Endothelial cell of umbilical vein (primary cell): ENCODE measurements around the gene NDFIP1. TPM values are rescaled to one million over a fixed set of nuclear protein-coding genes. Genes with fewer than 3 reads are reported as not detected.

Experiments
- BruUV-seq: library from RNA; stranded (reverse); fragments of 400-500 nt; replicated peaks from 2 replicates; lab custom pipeline; 2021; lab: Mats Ljungman, UMichigan
- CTCF ChIA-PET: fragments of 300-600, 350-600 bp; sonication (Branson Sonifier 250); formaldehyde crosslinking; loops from one replicate; lab custom pipeline; 2021; ENCODE audit warnings: antibody characterized with exemption, inconsistent platforms; lab: Charles Lee
- POLR2A ChIA-PET: fragments of 300-600, 350-600 bp; sonication (Branson Sonifier 250); formaldehyde crosslinking; loops from one replicate; lab custom pipeline; 2021; ENCODE audit warnings: antibody characterized with exemption, inconsistent platforms; lab: Charles Lee
- DNase-seq: peaks from one replicate; pipeline ENCODE4 v3.0.0-alpha.2; 2011; ENCODE audit warnings: low read depth, low spot score
- FAIRE-seq: peaks from 2 replicates; lab custom pipeline; 2011; peaks lifted over from hg19 to GRCh38; lab: Jason Lieb, UNC
- H2AFZ ChIP-seq: 2 replicates; pipeline ENCODE4 v1.6.0; 2012; ENCODE audit warnings: low read depth, low read length, control low read depth, inconsistent platforms
- H3K27ac ChIP-seq: 2 replicates; pipeline ENCODE4 v1.5.1; 2011; ENCODE audit warnings: low read depth, mild to moderate bottlenecking, control low read depth, low read length, moderate library complexity; ENCODE audit not compliant: insufficient read depth
- H3K27me3 ChIP-seq, 2 experiments: 2 replicates each; pipeline versions ENCODE4 v1.6.0 to v1.6.1; 2011; ENCODE audit warnings: low read length in 2 of 2, mixed read lengths in 1 of 2; ENCODE audit not compliant: control insufficient read depth in 2 of 2, insufficient read depth in 2 of 2
- H3K36me3 ChIP-seq, 2 experiments: 2 replicates in 1 of 2; 3 replicates in 1 of 2; pipeline ENCODE4 v1.5.1; 2011; ENCODE audit warnings: low read length in 2 of 2, mild to moderate bottlenecking in 1 of 2, moderate library complexity in 1 of 2; ENCODE audit not compliant: control insufficient read depth in 2 of 2, insufficient read depth in 2 of 2; ENCODE audit errors: extremely low read depth in 1 of 2
- H3K4me1 ChIP-seq: 3 replicates; pipeline ENCODE4 v1.5.1; 2011; ENCODE audit warnings: mild to moderate bottlenecking, low read length; ENCODE audit not compliant: control insufficient read depth, insufficient read depth; ENCODE audit errors: extremely low read depth
- H3K4me2 ChIP-seq: 2 replicates; pipeline ENCODE4 v1.6.1; 2011; ENCODE audit warnings: low read length, control low read depth, mixed read lengths; ENCODE audit not compliant: insufficient read depth
- H3K4me3 ChIP-seq, 3 experiments: fragments of 200-600 bp in 1 of 3; sonication (generic), shearing (Covaris generic) in 1 of 3; replicated peaks in 1 of 3; 2 replicates each; pipeline ENCODE4 v1.5.1; 2011 to 2016; ENCODE audit warnings: control low read depth in 3 of 3, low read length in 3 of 3, mild to moderate bottlenecking in 2 of 3, inconsistent platforms in 1 of 3, low read depth in 1 of 3, moderate library complexity in 1 of 3; ENCODE audit not compliant: insufficient read depth in 1 of 3
- H3K79me2 ChIP-seq: 2 replicates; pipeline ENCODE4 v1.6.0; 2012; ENCODE audit warnings: low read length, inconsistent platforms; ENCODE audit not compliant: control insufficient read depth, insufficient read depth
- H3K9ac ChIP-seq: replicated peaks from 2 replicates; pipeline ENCODE3; 2011; ENCODE audit warnings: low read length, control low read depth; ENCODE audit not compliant: insufficient read depth; ENCODE audit errors: extremely low read depth
- H3K9me1 ChIP-seq: replicated peaks from 3 replicates; pipeline ENCODE4 v1.6.0; 2011; ENCODE audit warnings: mild to moderate bottlenecking, low read length; ENCODE audit not compliant: control insufficient read depth, insufficient read depth; ENCODE audit errors: extremely low read depth
- H3K9me3 ChIP-seq: replicated peaks from 2 replicates; pipeline ENCODE4 v1.5.1; 2012; ENCODE audit warnings: low read length, inconsistent platforms; ENCODE audit not compliant: control insufficient read depth, insufficient read depth
- H4K20me1 ChIP-seq: replicated peaks from 2 replicates; pipeline ENCODE3; 2011; ENCODE audit warnings: mild to moderate bottlenecking, low read length; ENCODE audit not compliant: control insufficient read depth, insufficient read depth; ENCODE audit errors: extremely low read depth
- CTCF ChIP-seq, 2 donors: IDR thresholded peaks; 1 replicate in 1 of 2; 2 replicates in 1 of 2; pipeline ENCODE4 v1.5.1; 2011; ENCODE audit warnings: low read length in 2 of 2, mild to moderate bottlenecking in 2 of 2, moderate library complexity in 2 of 2, control low read depth in 1 of 2, inconsistent platforms in 1 of 2, low read depth in 1 of 2; ENCODE audit not compliant: insufficient read depth in 1 of 2; ENCODE audit errors: extremely low read depth in 1 of 2
- EZH2 ChIP-seq: IDR thresholded peaks from 2 replicates; pipeline ENCODE4 v1.6.1; 2012; ENCODE audit warnings: borderline replicate concordance, low read depth, mild to moderate bottlenecking, moderate library complexity, low read length, inconsistent platforms; ENCODE audit not compliant: severe bottlenecking
- FOS ChIP-seq: IDR thresholded peaks from 2 replicates; pipeline ENCODE4 v1.6.1; 2011; ENCODE audit warnings: mild to moderate bottlenecking, low read length, moderate library complexity, borderline replicate concordance; ENCODE audit not compliant: insufficient read depth
- GATA2 ChIP-seq: IDR thresholded peaks from 2 replicates; pipeline ENCODE4 v1.7.0; 2011; ENCODE audit warnings: low read depth, mild to moderate bottlenecking, moderate library complexity, mixed read lengths, low read length; ENCODE audit not compliant: insufficient read length, insufficient read depth
- JUN ChIP-seq: IDR thresholded peaks from 2 replicates; pipeline ENCODE4 v1.6.1; 2011; ENCODE audit warnings: borderline replicate concordance, low read depth; ENCODE audit not compliant: insufficient read length, insufficient read depth
- MYC ChIP-seq: IDR thresholded peaks from one replicate; pipeline ENCODE4 v1.6.1; 2011; ENCODE audit warnings: mild to moderate bottlenecking, low read depth, low read length
- POLR2A ChIP-seq: IDR thresholded peaks from 2 replicates; pipeline ENCODE4 v1.6.1; 2012; ENCODE audit warnings: low read depth, mild to moderate bottlenecking, control low read depth, low read length
- POLR2AphosphoS5 ChIP-seq: IDR thresholded peaks from 2 replicates; pipeline ENCODE4 v1.6.1; 2012; ENCODE audit warnings: low read depth, mild to moderate bottlenecking, control low read depth, low read length, moderate library complexity; ENCODE audit not compliant: insufficient read depth
- dilution Hi-C: fragments of 300-500 bp; cut with MboI; formaldehyde crosslinking; loops from one replicate; pipeline ENCODE4 v1.15.0; 2019; ENCODE audit warnings: low sequenced_read_pairs; ENCODE audit not compliant: extremely low pct_ligation_motif_present
- intact Hi-C: fragments of 100-400 bp; cut with micrococcal nuclease; formaldehyde crosslinking; loops from one replicate; pipeline ENCODE4 v1.10.0; 2022
- polyA plus RNA-seq, 4 experiments: library from polyadenylated mRNA; depleted of rRNA in 3 of 4; stranded (reverse) in 3 of 4; unstranded in 1 of 4; fragments of >200 nt; gene quantifications; 2 replicates each; pipeline versions ENCODE4 v1.2.1 to v1.2.3, GENCODE V29; 2011 to 2012; ENCODE audit warnings: missing spikeins in 1 of 4
- total RNA-seq: library from RNA; stranded (reverse); gene quantifications from 2 replicates; pipeline ENCODE4 v1.2.3, GENCODE V29; 2021
- TF ChIP-seq, protein P1 (sequence below): IDR thresholded peaks from 2 replicates; pipeline ENCODE4 v1.6.1; 2011; ENCODE audit not compliant: insufficient read depth, insufficient read length

The NDFIP1 gene
- total and polyA plus RNA-seq, 2 donors (not counting 3 experiments of a cell fraction or from before 2014, with no cell fraction given): 12.3 to 42.6 TPM

- Histone ChIP-seq H3K4me3 (no peak overlapping the region), H3K4me2 (no peak overlapping the region), H3K27ac (no peak overlapping the region), H3K9me3 (no peaks in the 10 kb centered on the region), H3K4me1 (peaks cover 19% of the 10 kb centered on the region), H3K9me1 (no peaks in the 10 kb centered on the region), H3K79me2 (no peaks in the 10 kb centered on the region), H3K27me3 (no peaks in the 10 kb centered on the region), H2AFZ (no peak overlapping the region), H4K20me1 (no peaks in the 10 kb centered on the region), H3K36me3 (peaks cover 2 to 3% of the 10 kb centered on the region in 2 experiments), H3K9ac (no peak overlapping the region)
- ChIA-PET POLR2A (interaction anchor here (0.6 kb wide), 1 partner anchor 398 kb away, joined by 3 read pairs; no protein-coding TSS in a partner anchor), CTCF (interaction anchor here (0.7 to 2.6 kb wide), 5 partner anchors 174 to 563 kb away, joined by 3 to 68 read pairs (median 8); partner anchors contain the start of gene SPRY4)
- DNase-seq (no peak), FAIRE-seq (no peak)
- no TSS peak for BruUV-seq
- dilution Hi-C loops (loop anchor here (5.0 kb wide), 1 partner anchor 397 kb away; no protein-coding TSS in a partner anchor), intact Hi-C loops (loop anchor here (5.0 kb wide), 1 partner anchor 87 kb away; no protein-coding TSS in a partner anchor)
- TF ChIP-seq POLR2AphosphoS5: no peak
- TF ChIP-seq MYC: no peak
- TF ChIP-seq EZH2: no peak
- TF ChIP-seq, protein P1, sequence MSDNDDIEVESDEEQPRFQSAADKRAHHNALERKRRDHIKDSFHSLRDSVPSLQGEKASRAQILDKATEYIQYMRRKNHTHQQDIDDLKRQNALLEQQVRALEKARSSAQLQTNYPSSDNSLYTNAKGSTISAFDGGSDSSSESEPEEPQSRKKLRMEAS: no peak
- no peak for TF ChIP-seq GATA2
- no peak for TF ChIP-seq CTCF (IDR thresholded peaks at IDR 0.05; ENCODE audit: extremely low read depth in 1 of 2, insufficient read depth in 1 of 2, low read depth in 1 of 2, low read length in 2 of 2)
- no peak for TF ChIP-seq JUN
- TF ChIP-seq POLR2A: no peak
- TF ChIP-seq FOS: no peak
These were observed 41.9 kb downstream of the NDFIP1 start for GRCh38 chr5:142150431-142150830.
